H54 (cell line): ENCODE results near the gene SLC2A4RG.

Source experiments
- DNase-seq: peaks from one replicate; pipeline ENCODE4 v3.0.0; 2011; ENCODE audit warnings: low spot score, mixed read lengths; ENCODE audit not compliant: insufficient read length
- FAIRE-seq: peaks from 3 replicates; lab custom pipeline; 2011; peaks lifted over from hg19 to GRCh38; lab: Jason Lieb, UNC
- POLR2A ChIP-seq: IDR thresholded peaks from 2 replicates; pipeline ENCODE4 v1.6.1; 2011; ENCODE audit warnings: low read depth, mild to moderate bottlenecking, low read length

SLC2A4RG gene, protein sequence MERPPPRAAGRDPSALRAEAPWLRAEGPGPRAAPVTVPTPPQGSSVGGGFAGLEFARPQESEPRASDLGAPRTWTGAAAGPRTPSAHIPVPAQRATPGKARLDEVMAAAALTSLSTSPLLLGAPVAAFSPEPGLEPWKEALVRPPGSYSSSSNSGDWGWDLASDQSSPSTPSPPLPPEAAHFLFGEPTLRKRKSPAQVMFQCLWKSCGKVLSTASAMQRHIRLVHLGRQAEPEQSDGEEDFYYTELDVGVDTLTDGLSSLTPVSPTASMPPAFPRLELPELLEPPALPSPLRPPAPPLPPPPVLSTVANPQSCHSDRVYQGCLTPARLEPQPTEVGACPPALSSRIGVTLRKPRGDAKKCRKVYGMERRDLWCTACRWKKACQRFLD

DNA sequence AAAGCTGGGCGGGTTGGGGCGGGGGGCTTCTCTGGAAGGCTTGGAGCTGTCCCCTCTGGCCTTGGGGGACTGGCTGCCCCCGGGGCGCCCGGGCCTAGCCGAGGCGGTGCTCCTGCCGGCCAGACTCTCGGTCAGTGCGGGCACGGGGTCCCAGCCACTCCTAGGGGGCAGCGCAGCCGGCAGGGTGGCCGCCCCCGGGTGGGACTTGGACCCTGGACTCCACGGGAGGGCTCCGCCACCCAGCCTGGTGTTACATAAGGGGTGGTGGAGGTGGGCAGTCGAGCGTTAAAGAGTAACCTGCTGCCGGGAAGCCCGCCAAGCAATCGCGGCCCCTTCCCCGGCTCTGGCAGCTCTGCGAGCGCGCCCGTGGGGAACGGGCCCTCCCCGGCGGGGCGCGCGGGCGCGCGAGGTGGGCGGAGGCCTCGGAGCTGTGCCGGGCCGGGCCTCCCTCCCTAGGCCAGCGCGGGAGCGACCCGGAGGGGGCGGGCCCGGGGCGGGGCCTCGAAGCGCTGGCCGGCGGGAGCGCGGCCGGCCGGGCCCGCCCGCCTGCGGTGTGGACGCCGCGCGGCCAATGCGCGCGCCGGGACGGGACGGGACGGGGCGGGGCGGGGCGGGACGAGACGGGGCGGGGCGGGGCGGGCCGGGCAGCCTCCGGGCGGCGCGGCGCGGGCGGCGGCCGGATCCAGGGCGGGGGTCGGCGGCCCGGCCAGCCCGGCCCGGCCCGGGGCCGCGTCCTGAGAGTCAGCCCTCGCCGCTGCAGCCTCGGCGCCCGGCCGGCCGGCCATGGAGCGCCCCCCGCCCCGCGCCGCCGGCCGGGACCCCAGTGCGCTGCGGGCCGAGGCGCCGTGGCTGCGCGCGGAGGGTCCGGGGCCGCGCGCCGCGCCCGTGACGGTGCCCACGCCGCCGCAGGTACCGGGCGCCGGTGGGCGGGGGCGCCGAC lies at the start of gene SLC2A4RG:
Gene SLC2A4RG, plus strand, starts transcription at position 647 of the 940 bp plus-strand sequence. Its CDS starts 137 bp downstream, at position 784.
- no peak; the same call in 1 of the 2 replicates for TF ChIP-seq POLR2A
- peak; percentile 97 for DNase-seq
- FAIRE-seq = no peak

DNA sequence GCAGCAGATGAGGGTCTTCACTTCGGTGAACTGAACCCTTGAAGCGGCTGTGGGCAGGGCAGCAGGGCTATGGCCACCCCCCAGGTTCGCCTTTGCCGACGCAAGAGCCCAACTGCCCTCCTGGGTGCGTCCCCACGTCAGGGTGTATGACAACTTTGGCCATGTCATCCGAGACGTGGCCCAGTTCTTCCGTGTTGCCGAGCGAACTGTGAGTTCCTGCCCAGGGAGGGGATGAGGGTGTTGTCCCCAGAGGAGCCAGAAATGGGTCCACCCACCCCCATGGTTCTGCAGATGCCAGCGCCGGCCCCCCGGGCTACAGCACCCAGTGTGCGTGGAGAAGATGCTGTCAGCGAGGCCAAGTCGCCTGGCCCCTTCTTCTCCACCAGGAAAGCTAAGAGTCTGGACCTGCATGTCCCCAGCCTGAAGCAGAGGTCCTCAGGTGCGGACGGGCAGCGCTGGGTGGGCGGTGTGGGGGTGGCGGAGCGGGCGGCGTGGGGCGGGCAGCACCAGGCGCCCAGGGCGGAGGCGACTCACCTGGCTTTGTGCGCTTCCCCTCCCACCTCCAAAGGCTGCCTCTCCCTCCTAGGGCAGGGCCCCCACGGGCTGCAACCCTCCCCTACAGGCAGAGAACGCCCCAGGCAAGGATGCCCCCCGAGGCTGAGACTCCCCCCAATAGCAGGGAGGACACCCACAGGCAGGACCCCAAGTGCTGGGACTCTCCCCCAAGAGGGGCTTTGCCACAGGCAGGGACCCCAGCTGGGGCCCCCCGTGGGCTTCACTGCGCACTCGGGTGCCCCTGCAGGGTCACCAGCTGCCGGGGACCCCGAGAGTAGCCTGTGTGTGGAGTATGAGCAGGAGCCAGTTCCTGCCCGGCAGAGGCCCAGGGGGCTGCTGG lies 49.3 kb upstream of the SLC2A4RG start:
- FAIRE-seq (no peak), DNase-seq (no peak)
- TF ChIP-seq POLR2A = no peak

DNA sequence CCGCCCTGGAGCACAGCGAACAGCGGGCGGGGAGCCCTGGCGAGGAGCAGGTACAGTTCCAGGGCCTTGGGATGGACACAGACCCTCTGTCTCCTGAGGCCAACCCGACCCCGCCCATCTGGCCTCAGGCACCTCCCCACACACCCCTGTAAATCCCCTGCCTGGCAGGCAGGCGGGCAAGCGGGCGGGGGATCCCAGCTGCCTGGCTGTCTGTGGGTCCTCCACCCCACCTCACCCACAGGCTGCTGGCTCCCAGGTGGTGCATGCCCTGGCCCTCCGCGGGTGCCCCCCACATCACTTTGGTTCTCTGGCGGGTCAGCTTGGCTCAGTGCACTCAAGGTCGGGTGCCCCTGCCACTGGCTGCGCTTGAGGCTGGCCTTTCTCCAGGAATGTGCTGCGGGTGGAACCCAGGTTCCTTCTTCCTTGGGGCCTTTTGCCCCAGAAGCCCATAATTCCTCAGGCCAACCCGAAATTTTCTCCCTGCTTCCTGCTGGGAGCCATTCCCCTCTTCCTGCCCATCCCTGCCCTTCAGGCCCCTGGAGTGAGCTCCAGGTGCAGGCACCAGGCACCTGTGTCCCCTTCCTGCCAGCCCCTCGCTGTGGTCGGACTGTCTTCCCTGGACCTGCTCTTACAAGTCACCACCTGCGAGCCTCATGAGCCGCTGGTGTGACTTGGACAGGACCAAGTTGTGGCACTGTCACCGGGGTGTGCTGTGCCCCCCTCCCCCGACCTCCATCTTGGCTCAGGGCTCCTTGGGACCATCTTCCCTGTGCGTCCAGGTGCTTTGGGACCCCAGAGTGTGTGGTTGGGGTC lies 48.5 kb upstream of the SLC2A4RG start:
- no peak for FAIRE-seq
- no peak for TF ChIP-seq POLR2A
- peak; percentile 37 for DNase-seq

DNA sequence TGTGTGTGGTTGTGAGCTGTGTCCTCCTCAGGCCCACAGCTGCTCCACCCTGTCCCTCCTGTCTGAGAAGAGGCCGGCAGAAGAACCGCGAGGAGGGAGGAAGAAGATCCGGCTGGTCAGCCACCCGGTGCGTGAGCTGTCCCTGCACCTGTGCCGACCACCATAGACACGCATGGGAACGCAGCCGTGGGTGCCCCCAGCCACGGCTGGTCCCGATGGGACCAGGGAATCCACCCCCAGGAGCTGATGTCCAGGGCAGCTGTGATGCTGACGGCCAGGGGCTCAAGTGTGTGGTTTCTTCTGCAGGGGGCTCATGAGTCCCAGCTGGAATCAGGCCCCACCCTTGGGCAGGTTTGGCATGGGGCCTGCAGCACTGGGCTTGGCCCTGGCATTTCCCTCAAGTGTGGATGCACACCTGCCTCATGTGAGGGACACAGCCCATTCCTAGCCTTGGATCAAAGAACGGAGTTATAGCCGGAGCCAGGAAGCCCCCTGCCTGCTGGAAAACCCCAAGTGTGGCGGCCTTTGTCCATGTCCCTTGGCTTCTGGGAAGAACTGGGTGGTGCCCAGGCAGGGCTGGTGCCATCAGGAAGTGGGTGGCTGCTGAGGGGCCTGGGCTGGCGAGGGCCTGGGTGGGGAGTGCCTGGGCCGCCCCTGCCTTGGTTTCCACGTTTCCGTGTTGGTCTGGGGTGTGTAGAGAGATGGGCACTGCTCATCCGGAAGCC lies 47.7 kb upstream of the SLC2A4RG start:
- no peak for TF ChIP-seq POLR2A
- DNase-seq (peak; percentile 23), FAIRE-seq (no peak)

DNA sequence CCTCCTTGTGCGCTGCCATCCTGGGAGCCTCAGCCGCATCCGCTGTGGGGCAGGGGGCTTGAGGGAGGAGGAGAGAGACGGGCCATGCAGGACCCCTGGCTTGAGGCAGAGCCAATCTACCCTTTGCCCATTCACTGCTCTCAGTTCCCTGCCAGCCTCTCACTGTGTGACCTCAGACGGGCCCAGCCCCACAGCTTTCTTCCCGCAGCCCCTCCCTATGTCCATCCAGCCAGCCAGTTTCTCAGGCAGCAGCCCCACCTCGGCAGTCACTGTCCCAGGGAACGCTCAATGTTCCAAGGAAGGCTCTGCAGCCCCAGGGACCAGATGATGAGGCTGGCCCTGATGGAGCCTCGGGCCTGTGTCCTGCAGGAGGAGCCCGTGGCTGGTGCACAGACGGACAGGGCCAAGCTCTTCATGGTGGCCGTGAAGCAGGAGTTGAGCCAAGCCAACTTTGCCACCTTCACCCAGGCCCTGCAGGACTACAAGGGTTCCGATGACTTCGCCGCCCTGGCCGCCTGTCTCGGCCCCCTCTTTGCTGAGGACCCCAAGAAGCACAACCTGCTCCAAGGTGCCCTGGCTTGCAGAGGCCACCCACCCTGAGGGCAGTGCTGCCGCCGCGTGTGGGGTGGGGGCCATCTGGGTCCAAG lies 47.0 kb upstream of the SLC2A4RG start:
- no peak for TF ChIP-seq POLR2A
- FAIRE-seq = no peak
- peak; percentile 46 for DNase-seq

DNA sequence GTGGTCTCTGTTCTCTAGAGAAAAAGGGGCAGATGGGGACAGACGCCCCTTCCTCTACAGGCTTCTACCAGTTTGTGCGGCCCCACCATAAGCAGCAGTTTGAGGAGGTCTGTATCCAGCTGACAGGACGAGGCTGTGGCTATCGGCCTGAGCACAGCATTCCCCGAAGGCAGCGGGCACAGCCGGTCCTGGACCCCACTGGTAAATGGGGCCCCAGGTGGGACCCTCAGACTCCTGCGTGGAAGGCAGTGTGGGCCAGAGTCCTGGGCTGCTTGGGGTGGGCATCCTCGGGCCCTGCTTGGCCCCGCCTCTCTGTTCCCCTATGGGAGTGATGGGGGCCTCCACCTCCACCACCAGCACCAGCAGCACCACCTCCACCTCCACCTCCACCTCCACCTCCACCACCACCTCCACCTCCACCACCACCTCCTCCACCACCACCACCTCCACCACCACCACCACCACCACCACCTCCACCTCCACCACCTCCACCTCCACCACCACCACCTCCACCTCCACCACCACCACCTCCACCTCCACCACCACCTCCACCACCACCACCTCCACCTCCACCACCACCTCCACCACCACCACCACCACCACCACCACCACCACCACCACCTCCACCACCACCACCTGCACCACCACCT lies 46.4 kb upstream of the SLC2A4RG start:
- FAIRE-seq (no peak), DNase-seq (no peak)
- no peak for TF ChIP-seq POLR2A

DNA sequence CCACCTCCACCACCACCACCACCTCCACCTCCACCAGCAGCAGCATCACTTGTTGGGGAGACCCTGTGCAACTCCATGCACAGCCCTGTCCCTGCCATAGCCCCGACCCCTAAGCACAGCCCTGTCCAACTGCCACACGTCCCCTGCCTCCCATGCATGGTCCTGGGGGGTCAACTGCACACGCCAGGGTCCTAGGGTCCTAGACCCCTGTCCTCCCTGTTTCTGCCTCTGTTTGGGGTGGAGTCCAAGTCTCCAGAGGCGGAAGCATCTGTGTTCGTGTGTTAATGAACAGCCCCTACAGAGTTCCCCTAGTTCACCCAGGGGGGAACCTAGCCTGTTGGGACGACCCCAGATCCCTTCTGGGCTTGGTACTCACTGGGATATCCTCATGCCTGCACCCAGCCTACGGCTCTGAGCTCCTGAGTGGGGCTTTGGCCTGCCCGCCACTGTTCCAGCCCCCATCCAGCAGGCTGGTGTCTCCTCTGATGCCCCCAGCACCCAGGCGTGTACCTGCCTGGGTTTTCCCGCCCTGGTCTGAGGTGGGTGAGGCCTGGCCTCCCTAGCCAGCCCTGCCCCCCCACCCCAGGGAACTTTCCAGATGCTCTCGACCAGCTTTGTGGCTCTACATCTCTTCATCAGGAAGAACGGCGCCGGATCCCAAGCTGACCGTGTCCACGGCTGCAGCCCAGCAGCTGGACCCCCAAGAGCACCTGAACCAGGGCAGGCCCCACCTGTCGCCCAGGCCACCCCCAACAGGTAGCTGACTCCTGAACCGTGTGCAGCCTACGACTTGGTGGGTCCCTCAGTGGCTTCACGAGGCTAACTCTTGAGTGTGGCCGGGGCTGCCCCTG lies 45.6 kb upstream of the SLC2A4RG start:
- DNase-seq = no peak
- no peak for FAIRE-seq
- no peak for TF ChIP-seq POLR2A

DNA sequence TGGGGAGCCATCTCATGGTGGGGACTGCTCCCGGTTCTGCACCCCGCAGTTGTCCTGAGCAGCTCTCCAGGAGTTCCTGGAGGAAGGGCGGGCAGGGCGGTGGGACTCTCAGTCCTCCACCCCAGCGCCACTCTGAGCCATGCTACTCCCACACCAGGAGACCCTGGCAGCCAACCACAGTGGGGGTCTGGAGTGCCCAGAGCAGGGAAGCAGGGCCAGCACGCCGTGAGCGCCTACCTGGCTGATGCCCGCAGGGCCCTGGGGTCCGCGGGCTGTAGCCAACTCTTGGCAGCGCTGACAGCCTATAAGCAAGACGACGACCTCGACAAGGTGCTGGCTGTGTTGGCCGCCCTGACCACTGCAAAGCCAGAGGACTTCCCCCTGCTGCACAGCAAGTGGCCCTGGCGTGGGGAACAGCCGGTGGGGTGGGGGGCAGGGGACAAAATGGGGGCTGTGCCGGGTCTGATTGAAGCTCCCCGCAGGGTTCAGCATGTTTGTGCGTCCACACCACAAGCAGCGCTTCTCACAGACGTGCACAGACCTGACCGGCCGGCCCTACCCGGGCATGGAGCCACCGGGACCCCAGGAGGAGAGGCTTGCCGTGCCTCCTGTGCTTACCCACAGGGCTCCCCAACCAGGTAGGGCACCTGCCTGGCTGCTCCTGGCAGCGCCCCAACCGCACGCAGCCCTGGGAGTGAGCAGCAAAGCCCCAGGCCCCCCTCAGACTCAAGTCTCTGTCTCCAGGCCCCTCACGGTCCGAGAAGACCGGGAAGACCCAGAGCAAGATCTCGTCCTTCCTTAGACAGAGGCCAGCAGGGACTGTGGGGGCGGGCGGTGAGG lies 44.8 kb upstream of the SLC2A4RG start:
- DNase-seq (no peak), FAIRE-seq (no peak)
- no peak for TF ChIP-seq POLR2A
